GM18508 (cell line): ENCODE measurements around the gene LRRC3C.
"Not testable (repeated sequence)": the region's sequence is repeated elsewhere in the genome, so short reads cannot be mapped to it uniquely, and the experiment has no call there.

ENCODE experiments used
- ATAC-seq: cut with Tn5 transposase; IDR thresholded peaks from one replicate; pipeline ENCODE4 v1.9.1; 2021; ENCODE audit warnings: moderate number of reproducible peaks; ENCODE audit not compliant: insufficient read depth, unreplicated experiment

The LRRC3C gene

GRCh38 chr17:39946551-39947330 is 19.2 kb downstream of the LRRC3C start:
- no peak for ATAC-seq

- not testable (repeated sequence) for ATAC-seq
Observed at GRCh38 chr17:39948489-39948828, 20.9 kb downstream of the LRRC3C start.

- ATAC-seq, result no peak
Observed at GRCh38 chr17:39949028-39949427, 21.5 kb downstream of the LRRC3C start.

- no peak for ATAC-seq
Observed at GRCh38 chr17:39950871-39951348, 23.4 kb downstream of the LRRC3C start.

- no peak for ATAC-seq
Observed at GRCh38 chr17:39951924-39952679, 24.6 kb downstream of the LRRC3C start.

- no peak for ATAC-seq
Observed at GRCh38 chr17:39952680-39953470, 25.3 kb downstream of the LRRC3C start.

- no peak for ATAC-seq
Observed at GRCh38 chr17:39953471-39953888, 25.9 kb downstream of the LRRC3C start.

- no peak for ATAC-seq
Observed at GRCh38 chr17:39954876-39955275, 27.3 kb downstream of the LRRC3C start.

GRCh38 chr17:39955726-39956225 is 28.2 kb downstream of the LRRC3C start:
- no peak for ATAC-seq

- ATAC-seq, result no peak
Observed at GRCh38 chr17:39960524-39961041, 33.1 kb downstream of the LRRC3C start.

- ATAC-seq, result no peak
Observed at GRCh38 chr17:39962642-39963220, 35.2 kb downstream of the LRRC3C start, which contains the start of gene GSDMA. TSS of gene GSDMA (plus strand) at chr17:39963004. CDS start at chr17:39965688, 2,684 bp downstream.

- ATAC-seq, result no peak
Observed at GRCh38 chr17:39963829-39964228, 36.3 kb downstream of the LRRC3C start.

- no peak for ATAC-seq
Observed at GRCh38 chr17:39965017-39965699, 37.6 kb downstream of the LRRC3C start.

GRCh38 chr17:39966771-39967170 is 39.2 kb downstream of the LRRC3C start:
- ATAC-seq, result no peak

- ATAC-seq, result no peak
Observed at GRCh38 chr17:39968761-39969160, 41.2 kb downstream of the LRRC3C start.

GRCh38 chr17:39969375-39969774 is 41.8 kb downstream of the LRRC3C start:
- no peak for ATAC-seq

GRCh38 chr17:39970157-39970692 is 42.7 kb downstream of the LRRC3C start:
- no peak for ATAC-seq

GRCh38 chr17:39971076-39971603 is 43.6 kb downstream of the LRRC3C start:
- ATAC-seq, result no peak

- ATAC-seq, result no peak
Observed at GRCh38 chr17:39972271-39972670, 44.7 kb downstream of the LRRC3C start.
